Measurements from ENCODE around the gene MEGF11. TPM values are rescaled to one million over a fixed set of nuclear protein-coding genes. Genes with fewer than 3 reads are reported as not detected.

MEGF11 gene
- total RNA-seq, 2 experiments from 2014 or later: not detected

DNA sequence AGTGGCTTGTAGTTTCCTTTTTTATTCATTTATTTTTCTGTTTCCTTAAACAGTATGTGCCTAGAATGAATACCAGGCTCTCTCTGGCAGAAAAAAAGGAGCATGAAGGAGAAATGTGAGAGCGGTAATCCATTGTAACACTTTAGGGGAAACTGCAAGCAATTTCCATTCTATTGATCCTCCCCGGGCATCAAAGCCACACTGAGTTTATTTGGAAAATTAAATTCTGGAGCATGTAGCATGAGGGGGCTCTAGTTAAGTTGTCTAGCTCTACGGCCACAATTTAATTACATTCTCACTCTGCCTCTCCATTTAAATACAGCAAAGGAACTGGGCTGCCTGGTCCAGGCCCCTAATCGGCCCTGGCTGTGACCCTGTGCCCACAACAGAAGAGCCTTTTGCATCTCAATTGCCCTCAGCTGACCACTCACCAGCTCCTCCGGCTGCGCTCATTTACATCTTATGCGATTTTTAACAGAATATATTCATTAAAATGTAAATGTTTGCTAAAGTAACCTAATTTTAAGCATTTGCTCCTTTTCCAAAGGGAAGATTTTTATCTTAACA, 72.9 kb downstream of the MEGF11 start:
- H3K27ac Mint-ChIP-seq: no peak overlapping the region
- ATAC-seq (no peak), DNase-seq (no peak)
- H3K9me3 Mint-ChIP-seq (ENCODE audit: low read depth): no peaks in the 10 kb centered on the region
- H3K27me3 Mint-ChIP-seq: peaks cover 78% of the 10 kb centered on the region
- no peaks in the 10 kb centered on the region for H3K36me3 Mint-ChIP-seq
- CTCF ChIA-PET: no interaction called here
- H3K4me3 Mint-ChIP-seq: no peak overlapping the region
- H3K4me1 Mint-ChIP-seq: no peaks in the 10 kb centered on the region

GRCh38 chr15:66178531-66178910, 75.0 kb downstream of the MEGF11 start:
- H3K27me3 Mint-ChIP-seq: peaks cover 72% of the 10 kb centered on the region
- H3K4me3 Mint-ChIP-seq: no peak overlapping the region
- no peak overlapping the region for H3K27ac Mint-ChIP-seq
- CTCF ChIA-PET: no interaction called here
- H3K36me3 Mint-ChIP-seq: no peaks in the 10 kb centered on the region
- DNase-seq (no peak), ATAC-seq (no peak)
- H3K4me1 Mint-ChIP-seq: no peaks in the 10 kb centered on the region
- H3K9me3 Mint-ChIP-seq (ENCODE audit: low read depth): no peaks in the 10 kb centered on the region

GRCh38 chr15:66172324-66172980, 81.1 kb downstream of the MEGF11 start:
- Mint-ChIP-seq H3K27me3 (peaks cover 25% of the 10 kb centered on the region), H3K9me3 (ENCODE audit: low read depth) (no peaks in the 10 kb centered on the region), H3K4me1 (no peaks in the 10 kb centered on the region), H3K4me3 (no peak overlapping the region), H3K36me3 (no peaks in the 10 kb centered on the region), H3K27ac (no peak overlapping the region)
- ATAC-seq: no peak
- DNase-seq: no peak
- CTCF ChIA-PET: no interaction called here

GRCh38 chr15:66171841-66172240, 81.7 kb downstream of the MEGF11 start:
- Mint-ChIP-seq H3K36me3 (no peaks in the 10 kb centered on the region), H3K4me3 (no peak overlapping the region), H3K27me3 (peaks cover 23% of the 10 kb centered on the region), H3K27ac (no peak overlapping the region), H3K4me1 (no peaks in the 10 kb centered on the region), H3K9me3 (ENCODE audit: low read depth) (no peaks in the 10 kb centered on the region)
- DNase-seq: no peak
- ATAC-seq: no peak
- CTCF ChIA-PET: no interaction called here

GRCh38 chr15:66170716-66171115, 82.8 kb downstream of the MEGF11 start:
- Mint-ChIP-seq H3K4me1 (no peaks in the 10 kb centered on the region), H3K36me3 (no peaks in the 10 kb centered on the region), H3K4me3 (no peak overlapping the region), H3K27ac (no peak overlapping the region), H3K9me3 (ENCODE audit: low read depth) (no peaks in the 10 kb centered on the region), H3K27me3 (peaks cover 23% of the 10 kb centered on the region)
- CTCF ChIA-PET: no interaction called here
- ATAC-seq (no peak), DNase-seq (no peak)

- Mint-ChIP-seq H3K27me3 (peaks cover 19% of the 10 kb centered on the region), H3K4me3 (no peak overlapping the region), H3K27ac (no peak overlapping the region), H3K9me3 (ENCODE audit: low read depth) (no peaks in the 10 kb centered on the region), H3K36me3 (no peaks in the 10 kb centered on the region), H3K4me1 (no peaks in the 10 kb centered on the region)
- CTCF ChIA-PET: no interaction called here
- DNase-seq (no peak), ATAC-seq (no peak)
Measured at GRCh38 chr15:66170042-66170441, 83.5 kb downstream of the MEGF11 start.

DNA sequence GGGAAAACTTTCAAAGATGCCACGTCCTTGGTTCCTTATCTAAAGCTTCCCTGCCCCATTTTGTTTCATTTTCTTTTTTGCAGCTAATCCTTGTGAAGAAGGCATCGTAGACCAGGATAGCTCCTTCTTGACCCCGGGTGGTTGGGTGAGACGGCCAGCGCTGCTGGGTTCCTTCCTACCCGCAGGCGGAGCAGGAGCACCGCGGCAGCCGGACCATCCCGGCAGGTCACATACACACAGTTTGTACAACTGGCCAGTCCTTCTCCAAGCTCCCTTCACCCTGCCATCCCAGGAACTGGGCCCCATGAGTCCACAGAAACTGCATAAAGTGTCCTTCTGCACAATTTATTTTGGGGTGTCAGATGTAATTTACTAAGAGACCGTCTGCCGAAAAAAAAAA, 83.9 kb downstream of the MEGF11 start:
- H3K4me3 Mint-ChIP-seq: no peak overlapping the region
- no peaks in the 10 kb centered on the region for H3K36me3 Mint-ChIP-seq
- CTCF ChIA-PET: no interaction called here
- DNase-seq (no peak), ATAC-seq (no peak)
- no peak overlapping the region for H3K27ac Mint-ChIP-seq
- peaks cover 15% of the 10 kb centered on the region for H3K27me3 Mint-ChIP-seq
- no peaks in the 10 kb centered on the region for H3K4me1 Mint-ChIP-seq
- H3K9me3 Mint-ChIP-seq (ENCODE audit: low read depth): no peaks in the 10 kb centered on the region

DNA sequence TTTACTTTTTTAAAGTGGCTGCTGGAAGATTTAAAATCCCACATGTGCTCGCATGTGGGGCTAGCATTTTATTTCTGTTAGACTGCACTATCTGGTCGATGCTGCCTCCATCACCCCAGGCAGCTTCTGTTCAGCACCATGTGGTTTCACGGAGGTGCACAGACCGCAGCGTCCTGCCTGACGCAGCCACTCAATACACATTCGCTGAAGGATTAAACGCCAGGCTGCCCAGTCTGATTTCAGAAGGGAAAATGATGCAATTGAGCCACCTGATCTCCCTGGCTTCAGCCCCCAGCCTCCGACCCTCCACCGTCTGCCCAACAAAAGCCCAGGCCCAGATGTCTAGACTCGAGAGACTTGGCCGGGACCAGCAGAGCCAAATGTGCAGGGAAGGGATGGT, 84.5 kb downstream of the MEGF11 start:
- peaks cover 10% of the 10 kb centered on the region for H3K27me3 Mint-ChIP-seq
- no peak overlapping the region for H3K4me3 Mint-ChIP-seq
- H3K27ac Mint-ChIP-seq: no peak overlapping the region
- CTCF ChIA-PET: no interaction called here
- no peaks in the 10 kb centered on the region for H3K9me3 Mint-ChIP-seq (ENCODE audit: low read depth)
- ATAC-seq (peak; percentile 76), DNase-seq (peak; percentile 69)
- no peaks in the 10 kb centered on the region for H3K4me1 Mint-ChIP-seq
- H3K36me3 Mint-ChIP-seq: no peaks in the 10 kb centered on the region

- no peak overlapping the region for H3K27ac Mint-ChIP-seq
- CTCF ChIA-PET: no interaction called here
- no peak for DNase-seq
- no peaks in the 10 kb centered on the region for H3K36me3 Mint-ChIP-seq
- H3K27me3 Mint-ChIP-seq: peaks cover 8% of the 10 kb centered on the region
- no peaks in the 10 kb centered on the region for H3K9me3 Mint-ChIP-seq (ENCODE audit: low read depth)
- no peak overlapping the region for H3K4me3 Mint-ChIP-seq
- H3K4me1 Mint-ChIP-seq: no peaks in the 10 kb centered on the region
- no peak for ATAC-seq
Measured at GRCh38 chr15:66167854-66168253, 85.7 kb downstream of the MEGF11 start.

DNA sequence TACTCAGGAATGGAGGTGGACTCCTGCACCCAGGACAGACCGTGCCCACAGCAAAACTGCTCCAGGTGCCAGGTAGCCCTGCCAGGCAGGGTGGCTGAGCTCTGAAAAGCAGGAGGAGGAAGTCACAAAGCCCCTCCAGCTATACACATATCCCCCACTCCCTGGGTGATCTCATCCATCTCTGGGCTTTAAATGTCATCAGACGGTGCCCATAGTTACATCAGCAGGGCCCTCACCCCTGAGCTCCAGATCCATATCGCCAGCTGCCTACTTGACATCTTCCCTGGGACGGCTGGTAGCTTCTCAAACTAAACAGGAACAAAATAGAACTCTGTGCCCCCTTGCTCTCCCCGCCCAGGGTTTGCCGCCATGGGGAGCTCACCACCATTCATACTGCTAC, 87.7 kb downstream of the MEGF11 start:
- DNase-seq (no peak), ATAC-seq (no peak)
- no peak overlapping the region for H3K27ac Mint-ChIP-seq
- CTCF ChIA-PET: no interaction called here
- peaks cover 7% of the 10 kb centered on the region for H3K27me3 Mint-ChIP-seq
- no peaks in the 10 kb centered on the region for H3K9me3 Mint-ChIP-seq (ENCODE audit: low read depth)
- H3K36me3 Mint-ChIP-seq: no peaks in the 10 kb centered on the region
- H3K4me1 Mint-ChIP-seq: no peaks in the 10 kb centered on the region
- no peak overlapping the region for H3K4me3 Mint-ChIP-seq

GRCh38 chr15:66164788-66165187, 88.8 kb downstream of the MEGF11 start:
- H3K9me3 Mint-ChIP-seq (ENCODE audit: low read depth): no peaks in the 10 kb centered on the region
- DNase-seq (no peak), ATAC-seq (no peak)
- peaks cover 1% of the 10 kb centered on the region for H3K4me1 Mint-ChIP-seq
- peaks cover 7% of the 10 kb centered on the region for H3K27me3 Mint-ChIP-seq
- CTCF ChIA-PET: interaction anchor here (0.5 kb wide), 1 partner anchor 691 kb away, joined by 3 read pairs; no protein-coding TSS in a partner anchor
- no peaks in the 10 kb centered on the region for H3K36me3 Mint-ChIP-seq
- H3K4me3 Mint-ChIP-seq: no peak overlapping the region
- no peak overlapping the region for H3K27ac Mint-ChIP-seq

GRCh38 chr15:66163553-66163952, 90.0 kb downstream of the MEGF11 start:
- no peak for DNase-seq
- Mint-ChIP-seq H3K9me3 (ENCODE audit: low read depth) (no peaks in the 10 kb centered on the region), H3K27ac (no peak overlapping the region), H3K27me3 (peaks cover 12% of the 10 kb centered on the region), H3K4me1 (peaks cover 1% of the 10 kb centered on the region), H3K4me3 (no peak overlapping the region), H3K36me3 (no peaks in the 10 kb centered on the region)
- CTCF ChIA-PET: no interaction called here
- no peak for ATAC-seq

- DNase-seq (no peak), ATAC-seq (no peak)
- peaks cover 12% of the 10 kb centered on the region for H3K27me3 Mint-ChIP-seq
- H3K4me1 Mint-ChIP-seq: peaks cover 1% of the 10 kb centered on the region
- no peak overlapping the region for H3K27ac Mint-ChIP-seq
- H3K36me3 Mint-ChIP-seq: no peaks in the 10 kb centered on the region
- CTCF ChIA-PET: no interaction called here
- H3K9me3 Mint-ChIP-seq (ENCODE audit: low read depth): no peaks in the 10 kb centered on the region
- no peak overlapping the region for H3K4me3 Mint-ChIP-seq
Measured at GRCh38 chr15:66162286-66162685, 91.3 kb downstream of the MEGF11 start.

- H3K4me3 Mint-ChIP-seq: no peak overlapping the region
- ATAC-seq (no peak), DNase-seq (no peak)
- CTCF ChIA-PET: interaction anchor here (0.6 to 0.7 kb wide), 2 partner anchors 10 to 1053 kb away, joined by 3 read pairs; no protein-coding TSS in a partner anchor
- no peak overlapping the region for H3K27ac Mint-ChIP-seq
- peaks cover 12% of the 10 kb centered on the region for H3K27me3 Mint-ChIP-seq
- no peaks in the 10 kb centered on the region for H3K36me3 Mint-ChIP-seq
- peaks cover 1% of the 10 kb centered on the region for H3K4me1 Mint-ChIP-seq
- no peaks in the 10 kb centered on the region for H3K9me3 Mint-ChIP-seq (ENCODE audit: low read depth)
Measured at GRCh38 chr15:66161575-66162118, 91.9 kb downstream of the MEGF11 start.
